Activated CD8-positive, alpha-beta T cell treated with anti-CD3 and anti-CD28 coated beads, Interleukin-2, amount 10 ng/mL, durations not matched to agents 7 days and 5 days (primary cell): Measurements from ENCODE around the gene GSN. TPM values are rescaled to one million over a fixed set of nuclear protein-coding genes. Genes with fewer than 3 reads are reported as not detected.
A peak's percentile ranks its signal among the peaks of the same experiment; 100 is the strongest.

ENCODE experiments used
- ATAC-seq: fragments of 150-1000 bp; cut with Tn5 transposase; one replicate; pipeline ENCODE4 v1.10.0; 2021; ENCODE audit warnings: moderate library complexity
- CTCF ChIA-PET: fragments of 350-600 bp; sonication (Branson Sonifier 250); formaldehyde crosslinking; loops from one replicate; lab custom pipeline; 2021; ENCODE audit warnings: antibody characterized with exemption; lab: Charles Lee
- POLR2A ChIA-PET: fragments of 350-600 bp; sonication (Branson Sonifier 250); formaldehyde crosslinking; loops from one replicate; lab custom pipeline; 2021; ENCODE audit warnings: antibody characterized with exemption; lab: Charles Lee
- DNase-seq: peaks from one replicate; pipeline ENCODE4 v3.0.0-alpha.2; 2020
- H3K27ac Mint-ChIP-seq: one replicate; pipeline ENCODE4 v1.8.0; 2021; ENCODE audit warnings: mild to moderate bottlenecking, mixed read lengths
- H3K27me3 Mint-ChIP-seq: one replicate; pipeline ENCODE4 v1.8.0; 2021; ENCODE audit warnings: low read depth, mixed read lengths
- H3K36me3 Mint-ChIP-seq: one replicate; pipeline ENCODE4 v1.8.0; 2021; ENCODE audit warnings: low read depth, mixed read lengths
- H3K4me1 Mint-ChIP-seq: one replicate; pipeline ENCODE4 v1.8.0; 2021; ENCODE audit warnings: low read depth, mixed read lengths
- H3K4me3 Mint-ChIP-seq: one replicate; pipeline ENCODE4 v1.8.0; 2021; ENCODE audit warnings: mild to moderate bottlenecking, mixed read lengths
- H3K9me3 Mint-ChIP-seq: one replicate; pipeline ENCODE4 v1.8.0; 2022; ENCODE audit warnings: mixed read lengths; ENCODE audit not compliant: insufficient read depth
- total RNA-seq, 2 experiments: library from RNA; stranded (reverse); gene quantifications; one replicate each; pipeline ENCODE4 v1.2.3, GENCODE V29; 2021

GSN gene
- total RNA-seq, 2 experiments from 2014 or later, result 4.0 to 4.2 TPM

GRCh38 chr9:121350993-121351561 lies 83.1 kb downstream of the GSN start:
- Mint-ChIP-seq H3K36me3 (peaks cover 71% of the 10 kb centered on the region), H3K4me3 (no peak overlapping the region), H3K9me3 (no peaks in the 10 kb centered on the region), H3K27ac (no peak overlapping the region), H3K27me3 (no peaks in the 10 kb centered on the region), H3K4me1 (peaks cover 41% of the 10 kb centered on the region)
- no peak for ATAC-seq
- ChIA-PET CTCF (interaction anchor here (1.1 to 4.5 kb wide), 3 partner anchors 11 to 47 kb away, joined by 3 to 24 read pairs (median 3); no protein-coding TSS in a partner anchor), POLR2A (interaction anchor here (1.1 kb wide), 1 partner anchor 13 kb away, joined by 3 read pairs; no protein-coding TSS in a partner anchor)
- peak; percentile 17 for DNase-seq

GRCh38 chr9:121353241-121354061 lies 85.5 kb downstream of the GSN start:
- peak overlapping the region; percentile 37 for H3K4me3 Mint-ChIP-seq
- ChIA-PET POLR2A (interaction anchor here (1.0 to 1.2 kb wide), 3 partner anchors 15 to 33 kb away, joined by 3 to 8 read pairs (median 7); no protein-coding TSS in a partner anchor), CTCF (interaction anchor here (0.7 to 3.7 kb wide), 10 partner anchors 10 to 140 kb away, joined by 3 to 31 read pairs (median 4); no protein-coding TSS in a partner anchor)
- ATAC-seq (peak; percentile 98), DNase-seq (peak; percentile 85)
- H3K27ac Mint-ChIP-seq, result peak overlapping the region; percentile 81
- H3K4me1 Mint-ChIP-seq, result peaks cover 57% of the 10 kb centered on the region
- peaks cover 64% of the 10 kb centered on the region for H3K36me3 Mint-ChIP-seq
- H3K9me3 Mint-ChIP-seq, result no peaks in the 10 kb centered on the region
- no peaks in the 10 kb centered on the region for H3K27me3 Mint-ChIP-seq

DNA sequence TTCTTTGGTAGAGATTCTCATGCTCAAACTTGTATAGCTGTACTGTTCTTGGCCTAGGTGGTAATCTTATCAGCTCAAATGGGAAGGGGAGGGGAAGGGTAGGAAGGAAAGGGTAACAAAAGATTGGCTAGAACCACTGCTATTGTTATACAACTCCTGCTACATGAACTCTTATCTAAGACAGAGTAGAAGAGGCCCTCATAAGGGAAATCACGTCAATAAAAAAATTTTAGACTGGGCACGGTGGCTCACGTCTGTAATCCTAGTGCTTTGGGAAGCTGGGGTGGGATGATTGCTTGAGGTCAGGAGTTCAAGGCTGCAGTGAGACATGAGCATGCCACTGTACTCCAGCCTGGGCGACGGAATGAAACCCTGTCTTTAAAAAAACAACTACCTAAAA lies 86.2 kb downstream of the GSN start:
- ChIA-PET CTCF (interaction anchor here (0.5 to 3.7 kb wide), 13 partner anchors 10 to 518 kb away, joined by 3 to 31 read pairs (median 3); no protein-coding TSS in a partner anchor), POLR2A (interaction anchor here (1.0 to 1.2 kb wide), 4 partner anchors 15 to 34 kb away, joined by 3 to 8 read pairs (median 5); no protein-coding TSS in a partner anchor)
- Mint-ChIP-seq H3K9me3 (no peaks in the 10 kb centered on the region), H3K27ac (peak overlapping the region; percentile 81), H3K4me3 (peak overlapping the region; percentile 37), H3K4me1 (peaks cover 64% of the 10 kb centered on the region), H3K36me3 (peaks cover 62% of the 10 kb centered on the region), H3K27me3 (no peaks in the 10 kb centered on the region)
- peak; percentile 15 for ATAC-seq
- no peak for DNase-seq

- ChIA-PET CTCF (interaction anchor here (0.5 to 3.7 kb wide), 8 partner anchors 9 to 518 kb away, joined by 3 to 31 read pairs (median 3); no protein-coding TSS in a partner anchor), POLR2A (interaction anchor here (1.1 to 1.2 kb wide), 2 partner anchors 16 to 34 kb away, joined by 3 to 7 read pairs; no protein-coding TSS in a partner anchor)
- DNase-seq (no peak), ATAC-seq (no peak)
- Mint-ChIP-seq H3K27ac (peak overlapping the region; percentile 31), H3K4me1 (peaks cover 70% of the 10 kb centered on the region), H3K4me3 (no peak overlapping the region), H3K27me3 (no peaks in the 10 kb centered on the region), H3K9me3 (peaks cover 2% of the 10 kb centered on the region), H3K36me3 (peaks cover 63% of the 10 kb centered on the region)
Measured at GRCh38 chr9:121354762-121355161, 86.8 kb downstream of the GSN start.

- ATAC-seq (no peak), DNase-seq (no peak)
- no peaks in the 10 kb centered on the region for H3K27me3 Mint-ChIP-seq
- H3K4me3 Mint-ChIP-seq, result peak overlapping the region; percentile 31
- H3K27ac Mint-ChIP-seq, result peak overlapping the region; percentile 41
- peaks cover 75% of the 10 kb centered on the region for H3K4me1 Mint-ChIP-seq
- peaks cover 56% of the 10 kb centered on the region for H3K36me3 Mint-ChIP-seq
- CTCF ChIA-PET, result interaction anchor here (0.8 to 3.6 kb wide), 2 partner anchors 37 to 42 kb away, joined by 3 to 21 read pairs; no protein-coding TSS in a partner anchor
- peaks cover 4% of the 10 kb centered on the region for H3K9me3 Mint-ChIP-seq
- POLR2A ChIA-PET, result interaction anchor here (1.0 kb wide), 1 partner anchor 12 kb away, joined by 3 read pairs; no protein-coding TSS in a partner anchor
Measured at GRCh38 chr9:121357011-121357410, 89.0 kb downstream of the GSN start.

GRCh38 chr9:121358751-121359150 lies 90.8 kb downstream of the GSN start:
- ATAC-seq (peak; percentile 49), DNase-seq (no peak)
- Mint-ChIP-seq H3K27me3 (no peaks in the 10 kb centered on the region), H3K4me3 (peak overlapping the region; percentile 62), H3K27ac (peak overlapping the region; percentile 64), H3K4me1 (peaks cover 71% of the 10 kb centered on the region), H3K36me3 (peaks cover 44% of the 10 kb centered on the region), H3K9me3 (peaks cover 4% of the 10 kb centered on the region)
- ChIA-PET CTCF (interaction anchor here (0.7 to 3.6 kb wide), 4 partner anchors 11 to 41 kb away, joined by 3 to 21 read pairs (median 4); no protein-coding TSS in a partner anchor), POLR2A (interaction anchor here (0.6 to 1.2 kb wide), 2 partner anchors 11 to 103 kb away, joined by 3 to 5 read pairs; no protein-coding TSS in a partner anchor)

DNA sequence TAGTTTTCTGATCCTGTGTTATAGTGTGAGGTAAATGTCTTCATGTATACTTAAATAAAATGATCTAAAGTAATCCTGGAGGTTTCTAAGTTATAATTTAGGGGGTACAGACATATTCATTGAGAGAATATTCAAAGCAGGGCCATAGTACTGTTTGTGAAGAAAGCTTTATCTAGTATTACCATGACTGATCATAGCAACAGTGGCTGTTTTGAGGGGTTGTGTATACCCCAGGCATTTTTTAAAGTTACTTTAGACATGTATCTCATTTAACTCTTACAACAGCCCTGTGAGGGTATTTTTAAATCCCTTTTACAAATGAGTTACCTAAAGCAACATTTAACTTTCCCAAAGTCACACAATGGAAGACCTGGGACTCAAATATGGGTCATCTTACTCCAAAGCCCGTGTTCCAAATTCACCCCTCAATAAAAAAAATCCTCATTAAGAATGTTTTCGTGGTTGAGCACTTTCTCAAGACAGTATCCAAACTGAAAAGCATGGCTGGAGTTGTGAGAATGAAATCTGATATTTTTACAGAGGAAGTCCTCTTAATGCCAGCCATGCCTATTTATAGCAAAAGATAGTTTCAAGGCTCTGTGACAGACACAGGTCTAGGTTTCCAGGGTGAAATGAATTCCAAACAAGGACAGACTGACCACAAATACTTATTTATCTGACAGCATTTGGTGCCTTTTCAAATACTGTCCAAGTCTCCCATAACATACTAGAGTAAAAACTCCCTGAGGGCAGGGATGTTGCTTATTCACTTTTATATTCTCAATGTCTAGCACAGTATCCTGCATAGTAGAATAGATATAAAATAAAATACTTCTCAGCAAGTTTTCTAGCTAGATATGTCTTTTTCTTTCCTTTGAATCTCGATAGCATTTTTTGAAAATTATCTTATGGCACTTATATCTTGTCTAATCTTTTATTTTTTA lies 91.7 kb downstream of the GSN start:
- CTCF ChIA-PET, result interaction anchor here (1.4 to 3.6 kb wide), 3 partner anchors 39 to 40 kb away, joined by 3 to 21 read pairs (median 4); no protein-coding TSS in a partner anchor
- ATAC-seq (no peak), DNase-seq (no peak)
- no peaks in the 10 kb centered on the region for H3K27me3 Mint-ChIP-seq
- peaks cover 42% of the 10 kb centered on the region for H3K36me3 Mint-ChIP-seq
- peaks cover 72% of the 10 kb centered on the region for H3K4me1 Mint-ChIP-seq
- no peak overlapping the region for H3K4me3 Mint-ChIP-seq
- H3K9me3 Mint-ChIP-seq, result peaks cover 4% of the 10 kb centered on the region
- H3K27ac Mint-ChIP-seq, result no peak overlapping the region
- POLR2A ChIA-PET, result interaction anchor here (0.6 kb wide), 1 partner anchor 102 kb away, joined by 3 read pairs; no protein-coding TSS in a partner anchor

DNA sequence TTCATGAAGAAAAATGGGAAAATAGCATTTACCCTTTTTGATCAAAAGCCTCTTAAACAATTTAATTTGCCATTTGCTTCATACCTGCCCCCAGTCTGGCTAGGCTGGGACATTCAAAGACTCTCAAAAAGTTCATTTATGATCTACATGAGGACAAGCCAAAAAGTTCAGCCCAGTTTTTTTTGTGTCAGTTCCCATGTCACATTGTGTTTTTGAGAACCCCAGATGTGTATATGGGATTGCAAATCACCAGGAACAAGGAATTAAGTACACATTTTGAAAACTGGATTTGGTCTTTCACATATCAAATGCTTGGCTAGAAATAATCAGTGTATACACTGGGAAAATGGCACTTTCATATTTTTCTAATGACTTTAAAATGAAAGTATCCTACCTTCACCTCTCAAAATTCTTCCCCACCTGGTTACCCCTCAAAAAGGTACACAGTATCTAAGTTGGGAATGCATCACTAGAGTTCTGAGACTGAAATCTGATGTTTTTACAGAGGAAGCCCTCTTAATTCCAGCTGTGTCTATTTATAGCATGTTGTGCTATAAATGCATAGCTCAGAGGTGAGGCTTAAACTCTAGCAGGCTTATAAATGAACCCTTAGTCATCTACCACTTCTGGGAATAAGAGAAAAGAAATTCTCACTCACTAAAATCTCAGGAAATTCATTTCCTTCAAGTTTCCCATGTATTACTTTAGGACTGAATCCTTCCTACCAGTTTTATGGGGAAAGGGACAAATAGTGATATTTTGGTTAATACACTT lies 92.8 kb downstream of the GSN start:
- DNase-seq (no peak), ATAC-seq (no peak)
- ChIA-PET POLR2A (no interaction called here), CTCF (interaction anchor here (1.5 kb wide), 1 partner anchor 40 kb away, joined by 4 read pairs; no protein-coding TSS in a partner anchor)
- Mint-ChIP-seq H3K36me3 (peaks cover 37% of the 10 kb centered on the region), H3K4me1 (peaks cover 76% of the 10 kb centered on the region), H3K4me3 (no peak overlapping the region), H3K9me3 (peaks cover 4% of the 10 kb centered on the region), H3K27me3 (no peaks in the 10 kb centered on the region), H3K27ac (no peak overlapping the region)

DNA sequence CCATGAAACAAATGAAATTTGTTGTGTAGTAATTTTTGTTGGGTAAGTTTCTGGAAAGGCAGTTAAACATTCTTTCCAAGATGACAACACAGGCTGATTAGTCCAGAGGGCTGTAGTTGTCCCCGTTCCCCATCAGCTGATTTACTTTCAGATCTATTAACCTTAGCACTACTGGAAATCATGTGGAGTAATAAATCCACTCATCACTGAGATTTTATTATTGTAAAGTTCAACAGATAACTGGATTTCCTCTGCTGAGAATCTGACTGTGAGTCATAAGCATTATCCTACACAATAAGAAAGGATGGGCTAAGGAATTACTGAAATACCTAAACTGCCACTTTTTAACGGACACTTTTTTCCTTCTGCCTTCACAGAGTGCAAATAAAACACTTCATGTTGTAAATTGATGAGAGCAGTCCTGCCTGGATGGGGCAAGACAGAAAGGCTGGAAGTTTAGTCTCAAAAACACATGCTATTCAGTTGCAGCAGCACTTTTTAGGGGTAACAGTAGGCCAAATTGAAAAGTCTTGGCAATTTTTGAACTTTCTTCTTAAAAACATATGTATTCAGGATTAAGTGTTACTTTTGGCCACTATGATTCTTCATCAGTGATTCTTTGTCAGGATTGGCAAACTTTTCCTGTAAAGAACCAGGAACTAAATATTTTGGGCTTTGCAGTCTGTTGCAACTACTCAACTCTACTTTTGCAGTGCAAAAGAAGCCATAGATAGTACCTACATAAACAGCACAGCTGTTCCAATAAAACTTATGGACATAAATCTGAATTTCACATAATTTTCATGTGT lies 95.1 kb downstream of the GSN start:
- Mint-ChIP-seq H3K4me1 (peaks cover 74% of the 10 kb centered on the region), H3K4me3 (no peak overlapping the region), H3K27me3 (no peaks in the 10 kb centered on the region), H3K9me3 (peaks cover 4% of the 10 kb centered on the region), H3K36me3 (peaks cover 37% of the 10 kb centered on the region), H3K27ac (no peak overlapping the region)
- no peak for ATAC-seq
- CTCF ChIA-PET, result interaction anchor here (1.7 to 5.7 kb wide), 3 partner anchors 9 to 43 kb away, joined by 5 to 31 read pairs (median 11); no protein-coding TSS in a partner anchor
- POLR2A ChIA-PET, result interaction anchor here (0.9 kb wide), 1 partner anchor 12 kb away, joined by 3 read pairs; no protein-coding TSS in a partner anchor
- DNase-seq, result no peak
